ENCODE results near the gene MT1F.

MT1F gene

GRCh38 chr16:56625943-56626654 is 31.7 kb upstream of the MT1F start:
- DNase-seq, result no peak

- DNase-seq, result no peak
Measured at GRCh38 chr16:56626685-56627084, 31.1 kb upstream of the MT1F start.

- DNase-seq, result no peak
Measured at GRCh38 chr16:56628486-56629350, 29.0 kb upstream of the MT1F start.

- no peak for DNase-seq
Measured at GRCh38 chr16:56629531-56629930, 28.2 kb upstream of the MT1F start.

GRCh38 chr16:56630134-56630533 is 27.6 kb upstream of the MT1F start:
- DNase-seq, result no peak

GRCh38 chr16:56631197-56631596 is 26.6 kb upstream of the MT1F start:
- no peak for DNase-seq

GRCh38 chr16:56631832-56632155 is 26.0 kb upstream of the MT1F start:
- DNase-seq, result no peak

- DNase-seq, result no peak
Measured at GRCh38 chr16:56632156-56632847, 25.5 kb upstream of the MT1F start, which contains the start of gene MT1M. Gene MT1M, plus strand, starts transcription at chr16:56632659. Its CDS starts 73 bp downstream, at chr16:56632732.

- no peak for DNase-seq
Measured at GRCh38 chr16:56632848-56633365, 24.9 kb upstream of the MT1F start.

- DNase-seq, result no peak
Measured at GRCh38 chr16:56633535-56633934, 24.2 kb upstream of the MT1F start.

GRCh38 chr16:56634715-56635440 is 22.9 kb upstream of the MT1F start:
- DNase-seq, result no peak

GRCh38 chr16:56635441-56635967 is 22.3 kb upstream of the MT1F start:
- DNase-seq, result no peak

GRCh38 chr16:56636616-56637413 is 20.9 kb upstream of the MT1F start:
- no peak for DNase-seq

- no peak for DNase-seq
Measured at GRCh38 chr16:56637814-56638750, 19.7 kb upstream of the MT1F start, which contains the start of gene MT1A. Gene MT1A, plus strand, starts transcription at chr16:56638666. Its CDS starts 73 bp downstream, at chr16:56638739.

- DNase-seq, result no peak
Measured at GRCh38 chr16:56639045-56639444, 18.7 kb upstream of the MT1F start.

GRCh38 chr16:56640076-56640475 is 17.7 kb upstream of the MT1F start:
- no peak for DNase-seq

GRCh38 chr16:56641166-56641565 is 16.6 kb upstream of the MT1F start:
- no peak for DNase-seq

GRCh38 chr16:56643080-56643778 is 14.5 kb upstream of the MT1F start:
- DNase-seq, result no peak

- no peak for DNase-seq
Measured at GRCh38 chr16:56643833-56644232, 13.9 kb upstream of the MT1F start.

- DNase-seq, result no peak
Measured at GRCh38 chr16:56645311-56645710, 12.4 kb upstream of the MT1F start.
